ENCODE measurements around the gene HIVEP2.

HIVEP2 gene

DNA sequence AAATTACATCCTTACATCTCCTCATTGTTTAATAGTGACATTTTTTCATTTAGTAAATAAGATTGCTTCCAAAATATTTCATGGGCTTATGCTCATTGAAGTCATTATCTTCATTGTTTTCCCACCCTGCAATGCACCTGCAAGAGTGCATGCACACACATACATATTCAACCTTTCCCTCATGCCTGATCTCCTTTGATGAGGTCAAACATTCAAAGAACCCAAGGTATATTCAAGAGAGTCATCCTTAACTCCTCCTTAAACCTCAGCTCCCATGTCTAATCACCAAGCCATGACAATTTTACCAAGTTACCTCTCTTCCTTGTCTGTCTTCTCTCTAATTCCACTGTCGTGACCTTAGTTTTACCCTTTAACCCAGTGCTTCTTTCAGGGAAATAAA, 56.5 kb downstream of the HIVEP2 start:
- Histone ChIP-seq H3K4me3 (ENCODE audit: extremely low read depth, insufficient read depth, low read length, poor library complexity, severe bottlenecking) (no peak overlapping the region), H3K27ac (ENCODE audit: low read depth, low read length, severe bottlenecking) (no peak overlapping the region), H3K9me3 (ENCODE audit: control insufficient read depth, low read length) (no peaks in the 10 kb centered on the region), H3K36me3 (ENCODE audit: control insufficient read depth, insufficient read depth, low read length) (no peaks in the 10 kb centered on the region), H3K4me1 (ENCODE audit: control insufficient read depth, insufficient read depth, low read length, poor library complexity, severe bottlenecking) (peaks cover 26% of the 10 kb centered on the region)
- WGBS, 2 experiments (ENCODE audit: insufficient coverage in 2 of 2) = 91 to 92% methylated on average over 1 of the region's 1 CpG

DNA sequence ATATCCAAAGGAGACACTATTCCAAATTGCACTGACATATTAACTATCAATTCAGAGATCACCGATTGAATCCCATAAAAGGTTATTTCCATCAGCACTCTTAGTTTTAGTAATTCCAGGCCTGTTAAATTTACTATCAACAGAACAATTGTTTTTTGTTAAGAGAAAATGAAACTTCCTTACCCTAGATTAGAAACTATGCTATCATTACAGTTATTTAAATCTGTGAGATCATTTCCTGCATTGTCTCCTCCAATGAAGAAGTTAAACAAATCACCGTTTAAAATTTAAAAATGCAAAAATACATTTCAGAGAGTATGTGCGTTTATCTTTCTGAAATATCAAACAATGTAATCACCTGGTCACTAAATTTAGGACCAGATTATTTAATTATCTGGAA, 57.5 kb downstream of the HIVEP2 start:
- 100% methylated on average over 1 of the region's 3 CpGs; no CpG with 5 or more reads in 1 of the 2 experiments for WGBS, 2 experiments (ENCODE audit: insufficient coverage in 2 of 2)
- no peak overlapping the region for H3K27ac ChIP-seq (ENCODE audit: low read depth, low read length, severe bottlenecking)
- H3K4me1 ChIP-seq (ENCODE audit: control insufficient read depth, insufficient read depth, low read length, poor library complexity, severe bottlenecking) = peaks cover 32% of the 10 kb centered on the region
- no peaks in the 10 kb centered on the region for H3K36me3 ChIP-seq (ENCODE audit: control insufficient read depth, insufficient read depth, low read length)
- no peaks in the 10 kb centered on the region for H3K9me3 ChIP-seq (ENCODE audit: control insufficient read depth, low read length)
- no peak overlapping the region for H3K4me3 ChIP-seq (ENCODE audit: extremely low read depth, insufficient read depth, low read length, poor library complexity, severe bottlenecking)

DNA sequence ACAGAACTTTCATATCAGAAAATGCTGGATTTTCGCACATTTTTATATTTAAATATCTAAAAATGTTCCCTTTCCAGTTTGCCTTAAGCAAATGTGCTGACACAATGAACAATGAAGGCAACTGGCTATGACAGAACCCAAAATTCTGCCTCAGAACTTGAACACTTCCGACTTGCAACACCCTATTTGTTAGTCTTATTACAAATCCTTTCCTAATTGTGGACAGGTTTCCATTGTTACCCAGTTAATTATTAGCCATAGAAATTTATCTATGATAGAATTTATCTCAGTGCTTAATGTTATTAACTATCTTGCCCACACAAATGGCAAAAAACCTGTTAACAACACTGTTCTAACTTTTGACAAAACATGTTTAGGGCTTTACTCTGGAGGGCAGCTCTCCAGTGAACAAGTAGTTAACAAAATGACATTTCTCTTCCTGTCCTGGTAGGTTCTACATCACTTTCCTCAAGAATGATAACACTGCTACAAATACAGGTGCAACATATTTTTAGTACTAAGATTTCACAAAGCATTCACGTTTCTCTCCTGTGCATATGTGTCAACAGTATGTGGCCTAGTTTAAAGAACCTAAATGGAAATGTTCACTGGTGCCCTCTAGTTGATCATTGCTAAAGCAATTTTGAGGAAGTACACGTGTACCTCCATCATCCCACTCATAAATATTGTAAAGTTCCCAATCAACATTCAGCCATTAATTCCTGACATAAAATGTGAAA, 58.4 kb downstream of the HIVEP2 start:
- H3K27ac ChIP-seq (ENCODE audit: low read depth, low read length, severe bottlenecking) = peak overlapping the region; percentile 92
- no peaks in the 10 kb centered on the region for H3K36me3 ChIP-seq (ENCODE audit: control insufficient read depth, insufficient read depth, low read length)
- 20 to 50% methylated on average over 1 to 2 of the region's 4 CpGs for WGBS, 2 experiments (ENCODE audit: insufficient coverage in 2 of 2)
- peaks cover 32% of the 10 kb centered on the region for H3K4me1 ChIP-seq (ENCODE audit: control insufficient read depth, insufficient read depth, low read length, poor library complexity, severe bottlenecking)
- no peak overlapping the region for H3K4me3 ChIP-seq (ENCODE audit: extremely low read depth, insufficient read depth, low read length, poor library complexity, severe bottlenecking)
- H3K9me3 ChIP-seq (ENCODE audit: control insufficient read depth, low read length) = no peaks in the 10 kb centered on the region

DNA sequence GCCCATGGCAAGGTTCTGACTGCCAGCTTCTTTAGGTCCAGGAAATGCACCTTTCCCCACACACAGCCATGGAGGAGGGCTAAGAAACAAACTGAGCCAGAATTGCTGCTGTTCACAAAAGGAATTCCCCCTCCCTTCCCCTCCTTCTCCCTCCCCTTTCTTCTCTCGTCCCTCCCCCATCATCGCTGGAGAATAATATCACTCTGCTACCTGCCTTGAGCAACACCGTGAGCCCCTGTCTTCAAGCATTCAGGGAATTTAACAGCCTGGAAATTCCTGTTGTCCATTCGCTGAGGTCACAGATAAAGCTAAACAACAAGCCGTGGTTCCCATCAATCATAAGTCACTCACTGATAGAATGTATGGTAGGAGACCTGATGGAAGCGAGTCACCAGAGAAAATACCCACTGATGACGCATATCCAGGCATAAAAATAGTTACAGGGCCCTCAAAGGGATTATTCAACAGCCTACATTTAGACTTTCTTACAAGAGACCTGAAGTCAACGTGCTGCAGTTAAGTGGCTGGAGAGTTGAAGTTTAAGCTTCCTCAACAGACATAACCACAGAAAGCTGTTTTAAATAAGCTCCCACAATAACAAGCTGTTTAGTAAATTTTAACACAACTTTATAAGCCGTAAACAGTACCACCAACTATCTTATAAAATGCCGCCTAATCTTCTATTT, 59.7 kb downstream of the HIVEP2 start:
- H3K27ac ChIP-seq (ENCODE audit: low read depth, low read length, severe bottlenecking) = peak overlapping the region; percentile 92
- no peaks in the 10 kb centered on the region for H3K9me3 ChIP-seq (ENCODE audit: control insufficient read depth, low read length)
- peak overlapping the region; percentile 16 for H3K4me3 ChIP-seq (ENCODE audit: extremely low read depth, insufficient read depth, low read length, poor library complexity, severe bottlenecking)
- 23 to 32% methylated on average over 5 to 6 of the region's 10 CpGs for WGBS, 2 experiments (ENCODE audit: insufficient coverage in 2 of 2)
- no peaks in the 10 kb centered on the region for H3K36me3 ChIP-seq (ENCODE audit: control insufficient read depth, insufficient read depth, low read length)
- H3K4me1 ChIP-seq (ENCODE audit: control insufficient read depth, insufficient read depth, low read length, poor library complexity, severe bottlenecking) = peaks cover 35% of the 10 kb centered on the region

DNA sequence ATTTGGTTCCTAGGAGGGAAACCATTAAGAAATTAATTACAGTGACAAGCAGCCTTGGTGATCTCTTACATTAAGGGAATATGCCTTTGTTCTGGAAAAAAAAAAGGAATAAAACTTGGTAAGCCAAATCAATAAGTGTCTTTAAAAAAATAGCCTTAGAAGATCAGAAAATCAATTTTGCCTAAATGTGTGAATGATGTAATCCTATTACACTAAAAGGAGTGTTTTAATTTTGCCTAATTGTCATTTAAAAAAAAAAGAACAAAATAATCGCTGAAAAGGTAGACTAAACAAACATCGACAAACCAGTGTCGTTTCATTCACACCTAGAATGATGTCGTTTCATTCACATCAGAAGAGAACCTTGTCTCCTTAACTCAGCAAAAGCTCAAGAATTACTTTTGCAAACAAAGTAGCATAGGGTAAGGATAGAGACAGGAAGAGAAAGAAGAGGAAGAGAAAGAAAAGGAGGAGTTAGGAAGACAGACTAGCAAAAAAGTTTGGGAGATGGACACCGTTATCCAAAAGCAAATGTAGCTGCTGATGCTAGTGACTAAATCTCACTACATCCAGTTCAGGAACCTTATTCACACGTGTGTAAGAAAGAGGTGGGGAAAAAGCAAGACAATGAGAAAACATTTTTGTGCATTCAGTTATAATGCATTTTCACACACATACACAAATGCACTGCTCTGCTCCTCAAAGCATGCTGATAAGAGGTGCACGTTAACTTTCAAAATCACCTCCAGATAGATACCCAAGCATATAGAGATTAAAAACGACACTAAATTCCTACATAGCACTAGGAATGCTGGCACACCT, 60.6 kb downstream of the HIVEP2 start:
- H3K9me3 ChIP-seq (ENCODE audit: control insufficient read depth, low read length) = no peaks in the 10 kb centered on the region
- H3K4me3 ChIP-seq (ENCODE audit: extremely low read depth, insufficient read depth, low read length, poor library complexity, severe bottlenecking) = peak overlapping the region; percentile 16
- H3K27ac ChIP-seq (ENCODE audit: low read depth, low read length, severe bottlenecking) = peak overlapping the region; percentile 92
- 33 to 56% methylated on average over 3 to 5 of the region's 8 CpGs for WGBS, 2 experiments (ENCODE audit: insufficient coverage in 2 of 2)
- H3K36me3 ChIP-seq (ENCODE audit: control insufficient read depth, insufficient read depth, low read length) = no peaks in the 10 kb centered on the region
- H3K4me1 ChIP-seq (ENCODE audit: control insufficient read depth, insufficient read depth, low read length, poor library complexity, severe bottlenecking) = peaks cover 35% of the 10 kb centered on the region

DNA sequence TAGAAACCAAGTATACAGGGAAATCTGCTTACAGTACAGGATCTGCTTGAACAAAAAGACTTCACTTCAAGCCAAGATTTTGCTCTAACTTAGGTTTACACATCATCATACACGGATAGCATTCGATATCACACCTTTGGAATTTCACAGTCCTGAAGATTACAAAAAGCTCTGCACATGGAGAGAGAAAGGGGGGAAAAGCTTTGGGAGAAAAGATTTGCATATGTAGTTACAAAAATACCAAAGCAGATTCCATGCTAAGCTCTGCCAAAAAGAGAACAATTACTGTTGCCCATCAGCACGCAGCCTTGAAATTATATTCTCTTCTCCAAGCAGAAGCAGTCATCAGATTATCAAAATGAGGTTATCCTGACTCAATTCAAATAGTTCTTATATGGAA, 62.0 kb downstream of the HIVEP2 start:
- Histone ChIP-seq H3K36me3 (ENCODE audit: control insufficient read depth, insufficient read depth, low read length) (no peaks in the 10 kb centered on the region), H3K9me3 (ENCODE audit: control insufficient read depth, low read length) (no peaks in the 10 kb centered on the region), H3K27ac (ENCODE audit: low read depth, low read length, severe bottlenecking) (no peak overlapping the region), H3K4me1 (ENCODE audit: control insufficient read depth, insufficient read depth, low read length, poor library complexity, severe bottlenecking) (peaks cover 35% of the 10 kb centered on the region), H3K4me3 (ENCODE audit: extremely low read depth, insufficient read depth, low read length, poor library complexity, severe bottlenecking) (no peak overlapping the region)
- WGBS, 2 experiments (ENCODE audit: insufficient coverage in 2 of 2) = 40% methylated on average over 1 of the region's 3 CpGs; no CpG with 5 or more reads in 1 of the 2 experiments

DNA sequence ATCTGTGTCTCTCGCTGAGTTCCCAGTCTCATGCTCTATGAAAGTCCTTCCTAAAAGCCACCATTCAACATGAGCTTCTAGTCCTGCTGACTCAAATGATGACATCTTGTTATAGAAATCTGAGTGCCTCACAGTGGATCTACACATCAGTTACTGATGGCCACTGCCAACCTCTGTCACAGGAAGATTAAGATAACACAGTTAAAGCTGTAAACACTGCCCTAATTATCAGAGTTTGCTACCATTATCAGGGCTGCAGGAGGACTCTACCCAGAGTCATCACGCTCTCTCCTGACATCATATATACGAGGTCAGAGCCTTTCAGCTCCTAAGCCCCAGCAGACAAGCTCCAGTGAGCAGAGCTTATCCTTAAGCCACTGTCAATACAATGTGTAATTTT, 63.2 kb downstream of the HIVEP2 start:
- Histone ChIP-seq H3K4me1 (ENCODE audit: control insufficient read depth, insufficient read depth, low read length, poor library complexity, severe bottlenecking) (peaks cover 34% of the 10 kb centered on the region), H3K4me3 (ENCODE audit: extremely low read depth, insufficient read depth, low read length, poor library complexity, severe bottlenecking) (no peak overlapping the region), H3K36me3 (ENCODE audit: control insufficient read depth, insufficient read depth, low read length) (no peaks in the 10 kb centered on the region), H3K27ac (ENCODE audit: low read depth, low read length, severe bottlenecking) (peak overlapping the region; percentile 67), H3K9me3 (ENCODE audit: control insufficient read depth, low read length) (no peaks in the 10 kb centered on the region)
- 70% methylated on average over 3 of the region's 3 CpGs; no CpG with 5 or more reads in 1 of the 2 experiments for WGBS, 2 experiments (ENCODE audit: insufficient coverage in 2 of 2)

DNA sequence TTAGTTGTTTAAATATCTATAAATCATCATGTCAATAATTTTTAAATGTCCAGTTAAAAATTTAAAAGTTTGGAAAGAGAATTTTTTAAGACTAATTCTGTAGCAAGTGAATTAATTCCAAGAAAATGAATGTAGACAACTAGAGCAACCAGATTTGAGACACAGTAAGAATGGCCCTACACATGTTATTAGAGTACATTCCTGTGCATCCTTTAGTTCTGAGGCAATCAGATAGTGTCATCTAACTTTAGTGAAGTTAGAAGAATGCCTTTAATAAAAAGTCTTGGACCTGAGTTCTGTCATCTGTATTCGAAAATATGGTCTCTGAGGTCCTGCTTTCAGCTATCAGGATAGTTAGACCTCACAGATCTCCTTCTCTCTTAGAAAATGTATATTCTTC, 63.7 kb downstream of the HIVEP2 start:
- Histone ChIP-seq H3K4me1 (ENCODE audit: control insufficient read depth, insufficient read depth, low read length, poor library complexity, severe bottlenecking) (peaks cover 32% of the 10 kb centered on the region), H3K9me3 (ENCODE audit: control insufficient read depth, low read length) (no peaks in the 10 kb centered on the region), H3K27ac (ENCODE audit: low read depth, low read length, severe bottlenecking) (peak overlapping the region; percentile 67), H3K4me3 (ENCODE audit: extremely low read depth, insufficient read depth, low read length, poor library complexity, severe bottlenecking) (no peak overlapping the region), H3K36me3 (ENCODE audit: control insufficient read depth, insufficient read depth, low read length) (no peaks in the 10 kb centered on the region)
- no CpG with 5 or more reads among the region's 1 CpG for WGBS, 2 experiments (ENCODE audit: insufficient coverage in 2 of 2)

DNA sequence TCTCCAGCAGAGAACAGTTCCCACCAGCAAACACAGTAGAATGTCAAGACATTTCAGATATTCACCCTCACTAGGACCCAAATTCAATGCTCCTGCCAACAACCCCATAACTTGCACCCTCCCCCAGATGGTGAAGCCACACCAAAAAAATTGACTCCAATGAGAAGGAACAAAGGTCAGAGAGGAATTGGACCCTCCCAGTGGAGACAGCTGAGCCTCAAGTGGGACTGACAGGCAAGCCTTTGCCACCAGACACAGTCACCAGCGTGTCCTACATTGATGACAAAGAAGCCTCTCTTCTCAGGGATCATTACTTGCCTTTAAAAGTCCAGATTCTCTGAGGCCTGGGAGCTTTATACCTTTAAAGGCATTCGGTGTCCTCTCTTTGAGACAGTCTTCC, 64.8 kb downstream of the HIVEP2 start:
- Histone ChIP-seq H3K27ac (ENCODE audit: low read depth, low read length, severe bottlenecking) (no peak overlapping the region), H3K36me3 (ENCODE audit: control insufficient read depth, insufficient read depth, low read length) (no peaks in the 10 kb centered on the region), H3K4me1 (ENCODE audit: control insufficient read depth, insufficient read depth, low read length, poor library complexity, severe bottlenecking) (peaks cover 32% of the 10 kb centered on the region), H3K9me3 (ENCODE audit: control insufficient read depth, low read length) (no peaks in the 10 kb centered on the region), H3K4me3 (ENCODE audit: extremely low read depth, insufficient read depth, low read length, poor library complexity, severe bottlenecking) (no peak overlapping the region)
- 85 to 100% methylated on average over 2 of the region's 2 CpGs for WGBS, 2 experiments (ENCODE audit: insufficient coverage in 2 of 2)

DNA sequence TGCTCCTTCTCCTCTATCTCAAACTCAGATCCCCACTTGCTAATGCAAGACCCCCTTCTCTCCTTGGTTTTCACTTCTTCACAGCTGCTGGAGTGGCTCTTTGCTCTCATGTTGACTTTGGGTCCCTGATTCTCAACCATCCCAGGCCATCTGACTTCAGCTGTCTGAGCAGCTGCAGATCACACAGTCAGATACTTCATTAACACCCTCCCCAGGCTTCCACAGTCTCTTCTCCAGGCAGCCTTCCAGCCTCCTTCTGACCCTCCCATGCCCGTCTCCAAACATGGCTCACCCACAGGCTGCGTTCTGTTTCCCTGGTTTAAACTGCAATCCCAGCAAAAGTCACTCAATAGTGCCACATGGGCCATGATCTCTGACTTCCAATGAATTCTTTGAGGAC, 65.4 kb downstream of the HIVEP2 start:
- H3K4me3 ChIP-seq (ENCODE audit: extremely low read depth, insufficient read depth, low read length, poor library complexity, severe bottlenecking) = no peak overlapping the region
- H3K9me3 ChIP-seq (ENCODE audit: control insufficient read depth, low read length) = no peaks in the 10 kb centered on the region
- H3K27ac ChIP-seq (ENCODE audit: low read depth, low read length, severe bottlenecking) = no peak overlapping the region
- WGBS, 2 experiments (ENCODE audit: insufficient coverage in 2 of 2) = 64 to 65% methylated on average over 2 of the region's 2 CpGs
- H3K4me1 ChIP-seq (ENCODE audit: control insufficient read depth, insufficient read depth, low read length, poor library complexity, severe bottlenecking) = peaks cover 35% of the 10 kb centered on the region
- no peaks in the 10 kb centered on the region for H3K36me3 ChIP-seq (ENCODE audit: control insufficient read depth, insufficient read depth, low read length)

Measured in mesodermal cell (in vitro differentiated cells).